ENCODE data around the gene TEDC2. TPM values are rescaled to one million over a fixed set of nuclear protein-coding genes. Genes with fewer than 3 reads are reported as not detected.
A peak's percentile ranks its signal among the peaks of the same experiment; 100 is the strongest.

The TEDC2 gene
- total RNA-seq, 1 experiment from 2014 or later = 30.9 TPM

DNA sequence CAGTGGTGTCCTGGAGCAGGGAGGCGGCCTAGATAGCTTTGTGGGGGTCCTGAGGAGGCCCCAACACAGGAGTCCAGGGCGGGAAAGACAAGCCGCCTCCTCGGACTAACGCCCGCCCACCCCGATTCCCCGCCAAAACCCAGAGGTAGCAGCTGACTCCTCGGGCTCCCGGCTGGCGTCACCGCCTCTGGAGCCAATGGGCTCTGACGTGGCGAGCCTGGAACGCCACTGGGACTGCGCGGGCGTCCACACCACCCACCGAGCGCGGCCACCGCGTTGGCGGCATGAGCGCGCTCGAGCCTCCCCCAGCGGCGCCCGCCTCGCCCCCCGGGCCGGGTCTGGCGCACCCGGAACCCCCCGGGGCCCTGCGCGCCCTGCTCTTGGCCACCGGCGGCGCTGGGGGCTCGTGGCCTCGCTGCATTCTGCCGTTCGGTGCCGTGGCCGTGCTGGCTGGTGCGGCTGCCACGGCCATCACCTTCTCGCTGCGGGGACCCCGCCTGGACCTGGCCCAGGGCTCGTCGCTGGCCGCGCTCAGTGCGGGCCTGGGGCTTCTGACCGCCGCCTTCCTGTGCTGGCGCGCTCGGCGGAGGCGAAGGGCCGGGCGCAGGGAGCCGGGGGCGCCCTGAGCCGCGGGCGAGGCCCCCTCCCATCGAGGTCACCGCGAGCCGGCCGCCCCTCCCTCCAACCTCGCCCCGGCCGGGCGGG is 7.8 kb downstream of the TEDC2 start:
- Histone ChIP-seq H3K27ac (peak overlapping the region; percentile 90), H3K36me3 (no peaks in the 10 kb centered on the region), H3K4me1 (peaks cover 39% of the 10 kb centered on the region), H3K27me3 (no peaks in the 10 kb centered on the region), H3K4me3 (peak overlapping the region; percentile 60), H3K9me3 (replicated peaks) (no peaks in the 10 kb centered on the region)
- peak; percentile 87 to 88 for DNase-seq

DNA sequence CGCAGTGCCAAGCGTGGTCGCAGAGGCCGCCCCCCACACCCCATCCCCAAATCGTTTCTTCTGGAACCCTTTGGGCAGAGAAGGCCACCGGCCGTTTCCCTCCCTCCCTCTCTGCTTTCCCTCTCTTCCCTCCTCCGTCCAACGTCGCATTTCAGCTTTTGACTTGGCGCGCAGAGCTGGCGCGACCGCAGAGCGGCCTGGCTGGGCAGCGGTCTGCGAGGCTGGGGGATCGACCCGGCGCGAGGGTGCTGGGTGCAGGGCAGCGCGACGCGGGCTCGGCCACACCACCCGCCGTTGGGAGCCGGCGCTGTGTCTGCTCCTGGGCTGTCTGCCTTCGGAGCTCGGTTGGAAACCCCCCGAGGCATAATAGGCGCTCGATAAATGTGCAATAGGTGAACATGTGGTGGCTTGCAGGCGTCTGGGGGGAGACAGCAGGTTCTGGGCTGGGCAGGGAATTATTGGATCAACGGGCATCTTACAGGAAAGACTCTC is 8.4 kb downstream of the TEDC2 start:
- Histone ChIP-seq H3K27ac (peak overlapping the region; percentile 90), H3K36me3 (no peaks in the 10 kb centered on the region), H3K4me3 (peak overlapping the region; percentile 60), H3K27me3 (no peaks in the 10 kb centered on the region), H3K9me3 (replicated peaks) (no peaks in the 10 kb centered on the region), H3K4me1 (peaks cover 39% of the 10 kb centered on the region)
- DNase-seq = peak; percentile 68 to 76

- Histone ChIP-seq H3K36me3 (no peaks in the 10 kb centered on the region), H3K4me1 (peaks cover 39% of the 10 kb centered on the region), H3K27ac (peak overlapping the region; percentile 90), H3K4me3 (peak overlapping the region; percentile 60), H3K9me3 (replicated peaks) (no peaks in the 10 kb centered on the region), H3K27me3 (no peaks in the 10 kb centered on the region)
- peak; percentile 93 to 95 for DNase-seq
Measured at GRCh38 chr16:2468725-2469398, 9.0 kb downstream of the TEDC2 start.

- peak overlapping the region; percentile 60 for H3K4me3 ChIP-seq
- DNase-seq = peak; percentile 44 to 54
- H3K4me1 ChIP-seq = peaks cover 41% of the 10 kb centered on the region
- no peaks in the 10 kb centered on the region for H3K36me3 ChIP-seq
- peak overlapping the region; percentile 90 for H3K27ac ChIP-seq
- no peaks in the 10 kb centered on the region for H3K9me3 ChIP-seq (replicated peaks)
- no peaks in the 10 kb centered on the region for H3K27me3 ChIP-seq
Measured at GRCh38 chr16:2469399-2470233, 9.7 kb downstream of the TEDC2 start.

DNA sequence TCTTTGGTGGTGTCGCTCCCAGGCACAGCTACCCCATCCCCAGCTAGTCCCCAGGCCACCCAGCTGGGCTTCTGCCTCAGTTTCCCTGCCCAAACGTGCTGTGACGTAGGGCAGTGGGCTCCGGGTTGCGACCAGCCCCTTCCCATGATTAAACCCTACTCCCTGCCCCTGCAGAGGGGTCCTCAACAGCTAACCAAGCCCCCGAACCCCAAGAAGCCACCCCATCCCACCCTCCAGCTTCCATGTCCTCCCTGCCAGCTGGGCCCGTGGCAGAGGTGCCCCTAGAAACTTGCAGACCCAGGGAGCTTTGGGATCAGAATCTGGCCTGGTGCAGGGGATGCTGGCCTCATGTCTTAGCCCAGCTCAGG is 10.3 kb downstream of the TEDC2 start:
- no peak for DNase-seq
- H3K27me3 ChIP-seq = no peaks in the 10 kb centered on the region
- peaks cover 41% of the 10 kb centered on the region for H3K4me1 ChIP-seq
- no peaks in the 10 kb centered on the region for H3K36me3 ChIP-seq
- no peaks in the 10 kb centered on the region for H3K9me3 ChIP-seq (replicated peaks)
- H3K27ac ChIP-seq = peak overlapping the region; percentile 90; the same call in 1 of the 2 replicates
- no peak overlapping the region for H3K4me3 ChIP-seq

DNA sequence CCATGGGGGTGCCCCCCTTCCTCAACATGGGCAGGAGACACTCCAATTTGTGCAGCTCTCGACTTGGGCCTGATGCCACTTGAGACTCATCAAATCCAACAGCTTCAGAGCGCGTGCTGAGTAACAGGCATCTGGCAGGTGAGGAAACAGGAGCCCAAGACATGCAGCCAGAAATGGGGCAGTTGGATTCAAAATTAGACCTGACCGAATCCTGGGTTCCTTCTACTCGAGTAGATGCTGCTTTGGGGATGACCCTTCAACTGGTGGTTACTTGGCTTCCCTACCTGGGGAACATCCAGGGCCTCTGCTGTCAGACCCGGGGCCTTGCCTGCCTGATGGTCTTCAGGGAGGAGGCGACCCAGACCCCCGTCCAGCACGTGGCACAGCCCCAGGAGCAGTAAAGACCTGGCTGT is 10.7 kb downstream of the TEDC2 start:
- Histone ChIP-seq H3K9me3 (replicated peaks) (no peaks in the 10 kb centered on the region), H3K27me3 (no peaks in the 10 kb centered on the region), H3K4me3 (no peak overlapping the region), H3K4me1 (peaks cover 41% of the 10 kb centered on the region), H3K36me3 (no peaks in the 10 kb centered on the region), H3K27ac (no peak overlapping the region; the same call in 1 of the 2 replicates)
- peak; percentile 37 to 65 for DNase-seq

DNA sequence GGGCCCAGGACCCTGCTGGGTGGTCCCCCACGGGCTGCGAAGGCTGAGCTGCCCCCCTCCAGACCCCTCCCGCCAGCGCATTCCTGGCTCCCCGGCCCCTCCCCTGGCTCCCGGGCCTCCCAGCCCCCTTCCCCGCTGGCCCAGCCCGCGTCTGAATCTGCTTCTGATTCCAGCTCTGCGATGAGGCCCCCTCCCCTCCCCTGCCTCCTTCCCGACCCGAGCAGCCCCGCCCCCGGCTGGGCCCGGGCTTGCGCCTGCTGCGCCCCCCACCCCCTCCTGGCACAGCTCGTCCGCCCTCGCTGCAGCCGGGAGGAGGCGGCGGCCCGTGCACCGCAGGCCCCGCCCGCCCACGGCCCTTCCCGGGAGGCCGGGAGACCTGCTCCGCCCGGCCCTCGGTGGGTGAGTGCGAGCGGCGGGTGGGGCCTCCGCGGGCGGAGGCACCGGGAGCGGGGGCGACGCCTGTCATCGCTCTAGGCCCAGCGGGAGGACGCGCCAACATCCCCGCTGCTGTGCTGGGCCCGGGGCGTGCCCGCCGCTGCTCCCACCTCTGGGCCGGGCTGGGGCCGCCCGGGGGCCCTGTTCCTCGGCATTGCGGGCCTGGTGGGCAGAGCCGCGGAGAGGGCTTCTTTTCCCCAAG is 11.2 kb downstream of the TEDC2 start, which contains the start of gene NTN3:
Gene NTN3, plus strand, starts transcription at position 282 of the 637 bp plus-strand sequence. CDS start 405 bp downstream, outside the sequence.
- H3K4me3 ChIP-seq = peak within 1 kb of the TSS; percentile 51
- no peak within 1 kb of the TSS; the same call in 1 of the 2 replicates for H3K27ac ChIP-seq
- no peaks in the 10 kb centered on the region for H3K9me3 ChIP-seq (replicated peaks)
- H3K36me3 ChIP-seq = no peaks in the 10 kb centered on the region
- no peaks in the 10 kb centered on the region for H3K27me3 ChIP-seq
- peaks cover 41% of the 10 kb centered on the region for H3K4me1 ChIP-seq
- peak; percentile 36 to 68 for DNase-seq

- Histone ChIP-seq H3K9me3 (replicated peaks) (no peaks in the 10 kb centered on the region), H3K4me1 (peaks cover 41% of the 10 kb centered on the region), H3K4me3 (peak overlapping the region; percentile 51), H3K27ac (no peak overlapping the region; the same call in 1 of the 2 replicates), H3K27me3 (no peaks in the 10 kb centered on the region), H3K36me3 (no peaks in the 10 kb centered on the region)
- no peak for DNase-seq
Measured at GRCh38 chr16:2471653-2472487, 12.0 kb downstream of the TEDC2 start.

DNA sequence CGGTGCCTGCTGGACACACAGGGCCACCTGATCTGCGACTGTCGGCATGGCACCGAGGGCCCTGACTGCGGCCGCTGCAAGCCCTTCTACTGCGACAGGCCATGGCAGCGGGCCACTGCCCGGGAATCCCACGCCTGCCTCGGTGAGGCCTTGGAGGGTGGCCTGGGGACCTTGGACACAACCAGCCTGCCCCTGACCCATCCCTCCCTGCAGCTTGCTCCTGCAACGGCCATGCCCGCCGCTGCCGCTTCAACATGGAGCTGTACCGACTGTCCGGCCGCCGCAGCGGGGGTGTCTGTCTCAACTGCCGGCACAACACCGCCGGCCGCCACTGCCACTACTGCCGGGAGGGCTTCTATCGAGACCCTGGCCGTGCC is 12.6 kb downstream of the TEDC2 start:
- no peaks in the 10 kb centered on the region for H3K36me3 ChIP-seq
- no peak overlapping the region for H3K27ac ChIP-seq
- no peaks in the 10 kb centered on the region for H3K9me3 ChIP-seq (replicated peaks)
- DNase-seq = no peak
- H3K27me3 ChIP-seq = no peaks in the 10 kb centered on the region
- H3K4me1 ChIP-seq = peaks cover 36% of the 10 kb centered on the region
- no peak overlapping the region for H3K4me3 ChIP-seq

DNA sequence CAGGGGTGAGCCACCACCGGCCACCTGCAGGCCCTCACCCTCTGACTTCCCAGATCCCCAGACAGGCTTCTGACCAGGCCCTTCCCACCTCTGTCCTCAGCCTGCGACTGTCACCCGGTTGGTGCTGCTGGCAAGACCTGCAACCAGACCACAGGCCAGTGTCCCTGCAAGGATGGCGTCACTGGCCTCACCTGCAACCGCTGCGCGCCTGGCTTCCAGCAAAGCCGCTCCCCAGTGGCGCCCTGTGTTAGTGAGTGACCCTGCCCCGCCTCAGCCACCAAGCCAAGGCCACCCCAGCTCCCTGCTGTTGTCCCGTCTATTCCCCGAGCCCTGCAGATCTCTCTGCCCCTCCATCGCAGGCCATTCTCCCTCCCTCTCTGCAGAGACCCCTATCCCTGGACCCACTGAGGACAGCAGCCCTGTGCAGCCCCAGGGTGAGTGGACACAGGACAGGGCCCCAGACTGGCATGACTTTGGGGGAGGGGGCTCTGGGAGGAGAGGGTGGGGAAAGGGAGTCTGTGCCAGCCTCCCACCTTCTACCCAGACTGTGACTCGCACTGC is 13.1 kb downstream of the TEDC2 start:
- no peak overlapping the region for H3K4me3 ChIP-seq
- no peaks in the 10 kb centered on the region for H3K27me3 ChIP-seq
- H3K27ac ChIP-seq = no peak overlapping the region
- H3K9me3 ChIP-seq (replicated peaks) = no peaks in the 10 kb centered on the region
- peaks cover 36% of the 10 kb centered on the region for H3K4me1 ChIP-seq
- no peak for DNase-seq
- no peaks in the 10 kb centered on the region for H3K36me3 ChIP-seq

- DNase-seq = no peak
- Histone ChIP-seq H3K4me1 (peaks cover 34% of the 10 kb centered on the region), H3K9me3 (replicated peaks) (no peaks in the 10 kb centered on the region), H3K27me3 (no peaks in the 10 kb centered on the region), H3K36me3 (no peaks in the 10 kb centered on the region), H3K27ac (no peak overlapping the region), H3K4me3 (no peak overlapping the region)
Measured at GRCh38 chr16:2473446-2473926, 13.6 kb downstream of the TEDC2 start.

DNA sequence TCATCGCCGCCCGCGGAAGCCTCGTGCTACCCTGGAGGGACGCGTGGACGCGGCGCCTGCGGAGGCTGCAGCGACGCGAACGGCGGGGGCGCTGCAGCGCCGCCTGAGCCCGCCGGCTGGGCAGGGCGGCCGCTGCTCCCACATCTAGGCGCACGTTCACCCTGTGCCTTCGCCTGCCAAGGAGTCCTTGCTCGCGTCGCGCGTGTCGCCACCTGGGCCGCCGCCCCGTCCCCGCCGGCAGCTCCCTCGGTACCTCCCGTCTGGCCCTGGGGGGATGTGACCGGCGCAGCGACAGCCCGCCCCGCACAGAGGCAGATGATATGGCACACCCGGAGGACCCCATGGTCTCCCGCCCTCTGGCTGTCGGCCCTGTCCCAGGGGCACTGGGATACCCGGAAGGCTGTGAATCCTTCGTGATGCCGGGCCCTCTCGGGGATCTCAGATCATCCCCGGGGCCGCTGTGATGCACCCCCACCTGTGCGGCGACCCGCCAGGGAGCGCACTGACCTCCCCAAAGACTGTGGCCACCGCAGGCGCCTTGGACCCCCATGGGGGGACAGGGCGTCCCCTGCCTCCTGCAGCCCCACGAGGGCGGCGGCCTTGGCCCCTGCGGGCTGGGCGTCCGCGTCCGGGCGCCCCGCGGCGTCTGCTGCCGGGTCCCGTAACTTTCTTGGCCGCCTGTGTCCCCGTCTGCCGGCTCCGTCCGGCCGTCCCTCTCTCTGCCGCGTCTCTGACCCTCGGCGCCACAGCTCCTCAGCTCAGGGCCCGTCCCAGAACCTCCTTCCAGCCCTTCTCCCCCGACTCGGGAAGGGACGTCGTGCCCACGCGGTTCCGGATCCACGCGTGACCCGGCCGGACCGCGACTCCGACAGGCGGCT is 14.3 kb downstream of the TEDC2 start:
- Histone ChIP-seq H3K27me3 (no peaks in the 10 kb centered on the region), H3K27ac (peak overlapping the region; percentile 36; the same call in 1 of the 2 replicates), H3K9me3 (replicated peaks) (no peaks in the 10 kb centered on the region), H3K4me1 (peaks cover 27% of the 10 kb centered on the region), H3K36me3 (no peaks in the 10 kb centered on the region), H3K4me3 (peak overlapping the region; percentile 68)
- peak in 1 of 2 experiments; percentile 31 for DNase-seq

Data from SJCRH30 (cell line).